Smooth muscle cell (in vitro differentiated cells): ENCODE measurements around the gene TFDP1. TPM values are rescaled to one million over a fixed set of nuclear protein-coding genes. Genes with fewer than 3 reads are reported as not detected.

Source experiments
- DNase-seq: peaks from one replicate; lab custom pipeline; 2025; ENCODE audit not compliant: unreplicated experiment; lab: John Stamatoyannopoulos, UW
- H2AFZ ChIP-seq: fragments of 200-600 bp; sonication (generic); 2 replicates; pipeline ENCODE4 v1.6.0; 2016; ENCODE audit warnings: antibody characterized with exemption, low read depth, mild to moderate bottlenecking
- H3F3A ChIP-seq: fragments of 200-600 bp; sonication (generic); 2 replicates; pipeline ENCODE4 v1.6.0; 2017; ENCODE audit warnings: antibody characterized with exemption, low read depth
- H3K27ac ChIP-seq: fragments of 200-600 bp; sonication (generic); 2 replicates; pipeline ENCODE4 v1.5.1; 2016; ENCODE audit warnings: low read depth, mild to moderate bottlenecking
- H3K27me3 ChIP-seq: fragments of 200-600 bp; sonication (generic); 2 replicates; pipeline ENCODE4 v1.6.1; 2016; ENCODE audit warnings: low read depth, mild to moderate bottlenecking
- H3K36me3 ChIP-seq: fragments of 200-600 bp; sonication (generic); 2 replicates; pipeline ENCODE4 v1.5.1; 2016; ENCODE audit warnings: low read depth
- H3K4me1 ChIP-seq: fragments of 200-600 bp; sonication (generic); 2 replicates; pipeline ENCODE4 v1.5.1; 2016; ENCODE audit warnings: low read depth
- H3K4me2 ChIP-seq: fragments of 200-600 bp; sonication (generic); 2 replicates; pipeline ENCODE4 v1.6.0; 2016; ENCODE audit warnings: mild to moderate bottlenecking
- H3K4me3 ChIP-seq: fragments of 200-600 bp; sonication (generic); 2 replicates; pipeline ENCODE4 v1.5.1; 2016; ENCODE audit warnings: mild to moderate bottlenecking
- H3K79me2 ChIP-seq: fragments of 200-600 bp; sonication (generic); 2 replicates; pipeline ENCODE4 v1.6.0; 2016; ENCODE audit warnings: low read depth, mild to moderate bottlenecking
- H3K9ac ChIP-seq: fragments of 200-600 bp; sonication (generic); 2 replicates; pipeline ENCODE4 v1.6.0; 2016; ENCODE audit warnings: low read depth
- H3K9me3 ChIP-seq: fragments of 200-600 bp; sonication (generic); replicated peaks from 2 replicates; pipeline ENCODE4 v1.5.1; 2016; ENCODE audit warnings: low read depth
- H4K20me1 ChIP-seq: fragments of 200-600 bp; sonication (generic); 2 replicates; pipeline ENCODE4 v1.6.0; 2016; ENCODE audit warnings: low read depth
- WGBS: methylation state at CpG from one replicate; pipeline ENCODE4 v1.1.7; 2016; ENCODE audit warnings: low lambda C conversion rate; 5-methylcytosine and 5-hydroxymethylcytosine counted together
- polyA plus RNA-seq: library from polyadenylated mRNA; unstranded; fragments of >200 nt; fragmentation: Nextera tagmentation; extraction: Ambion mirVana; gene quantifications from 2 replicates; pipeline ENCODE4 v1.2.1, GENCODE V29; 2016
- total RNA-seq: library from RNA; depleted of rRNA; stranded (reverse); fragments of >200 nt; gene quantifications from 2 replicates; pipeline ENCODE4 v1.2.3, GENCODE V29; 2014
- TF ChIP-seq, protein P1 (sequence below): fragments of 200-600 bp; sonication (generic); IDR thresholded peaks from 2 replicates; pipeline ENCODE4 v1.5.1; 2017; ENCODE audit warnings: borderline replicate concordance, mild to moderate bottlenecking, antibody characterized with exemption; ENCODE audit not compliant: insufficient read depth, poor library complexity, severe bottlenecking

TFDP1 gene
- total and polyA plus RNA-seq, 2 experiments from 2014 or later = 52.8 to 53.6 TPM

DNA sequence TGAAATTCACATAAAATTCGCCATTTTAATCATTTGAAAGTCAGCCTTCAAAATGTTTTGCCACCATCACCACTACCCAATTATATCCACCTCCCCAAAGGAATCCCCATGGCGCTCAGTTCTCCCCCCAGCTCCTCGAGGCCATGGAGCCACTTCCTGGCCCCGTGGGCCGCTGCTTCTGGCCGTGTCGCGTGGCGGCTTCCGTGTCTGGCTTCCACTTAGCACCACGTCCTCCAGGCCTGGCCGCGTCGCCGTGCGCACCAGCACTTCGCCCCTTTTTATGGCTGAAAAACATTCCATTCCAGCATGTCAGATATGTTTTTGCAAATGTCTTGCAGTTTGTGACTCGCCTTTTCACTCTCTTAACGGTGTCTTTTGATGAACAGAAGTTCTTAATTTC, 47.3 kb upstream of the TFDP1 start:
- Histone ChIP-seq H3K9ac (no peak overlapping the region), H3K4me3 (no peak overlapping the region), H3K79me2 (no peaks in the 10 kb centered on the region), H3K4me1 (no peaks in the 10 kb centered on the region), H3K4me2 (no peak overlapping the region), H3K27ac (no peak overlapping the region), H3K36me3 (peaks cover 8% of the 10 kb centered on the region), H2AFZ (no peak overlapping the region), H3K27me3 (no peaks in the 10 kb centered on the region), H4K20me1 (peaks cover 21% of the 10 kb centered on the region), H3K9me3 (no peaks in the 10 kb centered on the region), H3F3A (no peaks in the 10 kb centered on the region)
- DNase-seq = no peak
- WGBS = 93% methylated on average over 19 of the region's 19 CpGs
- TF ChIP-seq, protein P1, sequence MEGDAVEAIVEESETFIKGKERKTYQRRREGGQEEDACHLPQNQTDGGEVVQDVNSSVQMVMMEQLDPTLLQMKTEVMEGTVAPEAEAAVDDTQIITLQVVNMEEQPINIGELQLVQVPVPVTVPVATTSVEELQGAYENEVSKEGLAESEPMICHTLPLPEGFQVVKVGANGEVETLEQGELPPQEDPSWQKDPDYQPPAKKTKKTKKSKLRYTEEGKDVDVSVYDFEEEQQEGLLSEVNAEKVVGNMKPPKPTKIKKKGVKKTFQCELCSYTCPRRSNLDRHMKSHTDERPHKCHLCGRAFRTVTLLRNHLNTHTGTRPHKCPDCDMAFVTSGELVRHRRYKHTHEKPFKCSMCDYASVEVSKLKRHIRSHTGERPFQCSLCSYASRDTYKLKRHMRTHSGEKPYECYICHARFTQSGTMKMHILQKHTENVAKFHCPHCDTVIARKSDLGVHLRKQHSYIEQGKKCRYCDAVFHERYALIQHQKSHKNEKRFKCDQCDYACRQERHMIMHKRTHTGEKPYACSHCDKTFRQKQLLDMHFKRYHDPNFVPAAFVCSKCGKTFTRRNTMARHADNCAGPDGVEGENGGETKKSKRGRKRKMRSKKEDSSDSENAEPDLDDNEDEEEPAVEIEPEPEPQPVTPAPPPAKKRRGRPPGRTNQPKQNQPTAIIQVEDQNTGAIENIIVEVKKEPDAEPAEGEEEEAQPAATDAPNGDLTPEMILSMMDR = no peak

DNA sequence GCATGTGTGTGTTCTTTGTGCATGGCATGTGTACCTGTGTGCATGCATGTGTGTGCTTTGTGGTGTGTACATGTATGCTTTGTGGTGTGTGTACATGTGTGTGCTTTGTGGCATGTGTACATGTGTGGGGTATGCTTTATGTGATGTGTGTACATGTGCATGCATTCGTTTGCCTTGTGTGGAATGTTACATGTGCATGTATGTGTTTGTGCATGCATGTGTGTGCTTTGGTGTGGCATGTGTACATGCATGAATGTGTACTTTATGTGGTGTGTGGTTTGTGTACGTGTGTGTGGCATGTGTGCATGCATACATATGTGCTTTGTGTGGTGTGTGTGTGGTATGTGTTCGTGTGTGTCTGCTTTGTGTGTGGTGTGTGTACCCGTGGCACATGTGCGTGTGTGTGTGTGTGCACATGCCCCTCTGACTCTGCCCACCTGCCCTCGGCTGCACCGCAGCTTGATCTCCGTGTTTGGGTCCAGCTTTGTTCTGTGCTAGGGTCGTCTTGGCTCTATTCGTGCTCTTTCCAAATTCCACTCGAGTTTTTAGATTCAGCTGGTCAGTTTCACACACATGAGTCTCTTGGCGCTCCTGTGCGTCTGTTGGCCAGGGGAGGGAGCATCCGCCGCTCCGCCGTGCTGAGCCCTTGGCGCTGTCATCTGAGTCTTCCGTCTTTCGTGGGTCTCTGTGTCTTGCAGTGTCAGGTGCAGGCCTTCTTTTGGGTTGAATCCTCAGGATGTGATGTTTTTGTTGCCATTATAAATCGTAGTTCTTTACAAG, 46.5 kb upstream of the TFDP1 start:
- H3K27me3 ChIP-seq = no peaks in the 10 kb centered on the region
- H3K36me3 ChIP-seq = peaks cover 8% of the 10 kb centered on the region
- peaks cover 5% of the 10 kb centered on the region for H3K79me2 ChIP-seq
- H3K4me1 ChIP-seq = no peaks in the 10 kb centered on the region
- H3K27ac ChIP-seq = no peak overlapping the region
- no peak overlapping the region for H2AFZ ChIP-seq
- no peak overlapping the region for H3K4me3 ChIP-seq
- H3K4me2 ChIP-seq = no peak overlapping the region
- peaks cover 26% of the 10 kb centered on the region for H4K20me1 ChIP-seq
- H3K9ac ChIP-seq = no peak overlapping the region
- TF ChIP-seq, protein P1 = no peak
- H3K9me3 ChIP-seq = no peaks in the 10 kb centered on the region
- H3F3A ChIP-seq = no peaks in the 10 kb centered on the region
- DNase-seq = no peak
- 97% methylated on average over 21 of the region's 21 CpGs for whole genome bisulfite sequencing

DNA sequence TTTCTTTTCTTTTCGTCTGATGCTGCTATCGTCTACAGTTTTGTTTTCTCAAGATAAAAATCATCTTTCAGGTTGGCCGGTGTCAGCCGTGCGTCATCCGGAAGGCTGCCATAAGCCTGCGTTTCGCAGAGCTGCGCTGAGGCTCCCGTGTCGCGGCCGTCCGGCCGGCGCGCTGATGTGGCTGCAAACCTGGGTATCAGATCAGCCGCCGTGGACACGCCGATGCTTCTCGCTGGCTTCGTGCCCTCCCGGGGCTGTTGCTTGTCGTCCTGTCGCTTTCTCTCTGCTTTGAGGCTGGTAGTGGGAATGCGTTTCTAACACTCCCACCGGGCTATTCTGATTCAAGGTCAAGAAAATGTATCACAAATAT, 45.9 kb upstream of the TFDP1 start:
- Histone ChIP-seq H3K4me3 (no peak overlapping the region), H3K27ac (no peak overlapping the region), H2AFZ (no peak overlapping the region), H3K9ac (no peak overlapping the region), H3K27me3 (no peaks in the 10 kb centered on the region), H3K79me2 (peaks cover 5% of the 10 kb centered on the region), H3K9me3 (no peaks in the 10 kb centered on the region), H3K36me3 (peaks cover 8% of the 10 kb centered on the region), H3F3A (no peaks in the 10 kb centered on the region), H3K4me1 (no peaks in the 10 kb centered on the region), H3K4me2 (no peak overlapping the region), H4K20me1 (peaks cover 29% of the 10 kb centered on the region)
- WGBS = 94% methylated on average over 28 of the region's 28 CpGs
- no peak for DNase-seq
- TF ChIP-seq, protein P1 = no peak

DNA sequence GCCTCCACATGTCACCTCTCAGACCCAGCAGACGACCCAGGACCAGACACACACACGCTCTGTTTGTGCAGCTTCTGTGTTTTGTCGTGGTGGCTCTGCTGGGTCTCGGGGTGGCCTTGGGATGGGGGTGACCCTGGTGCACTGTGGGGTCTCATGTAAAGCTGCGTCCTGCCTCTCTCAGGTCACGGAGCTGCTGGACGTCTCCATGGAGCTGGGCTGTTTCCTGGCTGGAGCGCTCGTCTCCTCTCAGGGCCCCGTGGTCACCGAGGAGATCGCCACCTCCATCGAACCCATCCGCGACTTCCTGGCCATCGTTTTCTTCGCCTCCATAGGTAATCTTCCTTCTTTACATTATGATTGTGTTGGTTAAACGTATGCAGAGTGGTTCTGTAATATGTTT, 45.4 kb upstream of the TFDP1 start:
- peaks cover 8% of the 10 kb centered on the region for H3K36me3 ChIP-seq
- peaks cover 5% of the 10 kb centered on the region for H3K79me2 ChIP-seq

More for the DNA sequence above, 45.4 kb upstream of the TFDP1 start:
- Histone ChIP-seq H3K9ac (no peak overlapping the region), H3K9me3 (no peaks in the 10 kb centered on the region), H3K27ac (no peak overlapping the region), H3K27me3 (no peaks in the 10 kb centered on the region), H3K4me1 (no peaks in the 10 kb centered on the region), H3F3A (no peaks in the 10 kb centered on the region), H3K4me2 (no peak overlapping the region), H4K20me1 (peaks cover 34% of the 10 kb centered on the region), H3K4me3 (no peak overlapping the region), H2AFZ (no peak overlapping the region)
- DNase-seq = no peak
- TF ChIP-seq, protein P1 = no peak
- 98% methylated on average over 18 of the region's 18 CpGs for WGBS
